HepG2 (cell line): ENCODE results near the gene ANKS1B. TPM values are rescaled to one million over a fixed set of nuclear protein-coding genes. Genes with fewer than 3 reads are reported as not detected.

Source experiments
- ATAC-seq: fragments of 200-7000 bp; cut with Tn5 transposase; 3 replicates; pipeline ENCODE4 v1.9.1; 2020; ENCODE audit warnings: mild to moderate bottlenecking, moderate library complexity
- BruUV-seq: library from RNA; stranded (reverse); fragments of 400-500 nt; replicated peaks from 2 replicates; lab custom pipeline; 2021; lab: Mats Ljungman, UMichigan
- CTCF ChIA-PET: fragments of 300-600 bp; formaldehyde crosslinking; extraction: SDS; loops from one replicate; lab custom pipeline; 2021; ENCODE audit warnings: low total read pairs, inconsistent platforms, low intra/inter-chr PET ratio; lab: Yijun Ruan, JAX
- POLR2A ChIA-PET: fragments of 350-600 bp; sonication (Branson Sonifier 250); formaldehyde crosslinking; loops from one replicate; lab custom pipeline; 2020; ENCODE audit warnings: antibody characterized with exemption, inconsistent platforms; lab: Yijun Ruan, JAX
- DNase-seq: peaks from one replicate; pipeline ENCODE4 v3.0.0-alpha.2; 2015; ENCODE audit warnings: low spot score
- FAIRE-seq: peaks from 3 replicates; lab custom pipeline; 2011; peaks lifted over from hg19 to GRCh38; lab: Jason Lieb, UNC
- H2AFZ ChIP-seq: one replicate; pipeline ENCODE4 v1.6.1; 2011; ENCODE audit warnings: low read length, inconsistent platforms
- H3K27ac ChIP-seq: fragments of 300-600 bp; 3 replicates; pipeline ENCODE4 v1.8.0; 2011; ENCODE audit warnings: mixed run types, mild to moderate bottlenecking, mixed read lengths, low read length, inconsistent platforms; ENCODE audit not compliant: insufficient read depth; ENCODE audit errors: extremely low read length
- H3K27me3 ChIP-seq, 2 experiments: fragments of 200-600 bp in 1 of 2; 2 replicates in 1 of 2; 3 replicates in 1 of 2; pipeline versions ENCODE4 v1.6.0 to v1.8.0; 2011; ENCODE audit warnings: low read length in 2 of 2, mild to moderate bottlenecking in 2 of 2, moderate library complexity in 2 of 2, inconsistent platforms in 1 of 2; ENCODE audit not compliant: insufficient read depth in 2 of 2, control insufficient read depth in 1 of 2
- H3K36me3 ChIP-seq, 2 experiments: fragments of 200-600 bp in 1 of 2; replicated peaks in 1 of 2; 2 replicates in 1 of 2; 3 replicates in 1 of 2; pipeline versions ENCODE4 v1.5.1 to v1.8.0; 2011; ENCODE audit warnings: low read length in 2 of 2, inconsistent platforms in 1 of 2; ENCODE audit not compliant: insufficient read depth in 2 of 2, control insufficient read depth in 1 of 2
- H3K4me1 ChIP-seq: 2 replicates; pipeline ENCODE4 v1.5.1; 2012; ENCODE audit warnings: low read length, inconsistent platforms; ENCODE audit not compliant: insufficient read depth
- H3K4me2 ChIP-seq: 2 replicates; pipeline ENCODE4 v1.6.0; 2011; ENCODE audit warnings: low read depth, low read length, inconsistent platforms
- H3K4me3 ChIP-seq, 3 experiments: fragments of 200-600 bp in 1 of 3; sonication (generic), shearing (Covaris generic) in 1 of 3; replicated peaks in 1 of 3; 2 replicates each; pipeline ENCODE4 v1.5.1; 2011 to 2016; ENCODE audit warnings: low read length in 3 of 3, inconsistent platforms in 2 of 3, low read depth in 2 of 3, mild to moderate bottlenecking in 2 of 3, control low read depth in 1 of 3, mixed read lengths in 1 of 3; ENCODE audit not compliant: insufficient read depth in 1 of 3
- H3K79me2 ChIP-seq: one replicate; pipeline ENCODE4 v1.6.1; 2011; ENCODE audit warnings: low read length, inconsistent platforms; ENCODE audit not compliant: insufficient read depth
- H3K9ac ChIP-seq: 2 replicates; pipeline ENCODE4 v1.6.0; 2011; ENCODE audit warnings: mild to moderate bottlenecking, low read depth, low read length, inconsistent platforms; ENCODE audit not compliant: insufficient read depth
- H3K9me3 ChIP-seq: 2 replicates; pipeline ENCODE4 v1.5.1; 2012; ENCODE audit warnings: mild to moderate bottlenecking, low read length
- H4K20me1 ChIP-seq: 2 replicates; pipeline ENCODE4 v1.6.0; 2011; ENCODE audit warnings: inconsistent platforms, mild to moderate bottlenecking, low read length, moderate library complexity; ENCODE audit not compliant: insufficient read depth
- FIP1L1 ChIP-seq: fragments of 200-400 bp; formaldehyde crosslinking; IDR thresholded peaks from 2 replicates; pipeline ENCODE4 v1.6.1; 2018; ENCODE audit warnings: low read depth, mild to moderate bottlenecking, low read length, moderate library complexity, borderline replicate concordance; ENCODE audit not compliant: insufficient read depth
- RBM22 ChIP-seq: fragments of 200-400 bp; formaldehyde crosslinking; optimal IDR thresholded peaks from 2 replicates; pipeline ENCODE3; 2017; ENCODE audit warnings: mild to moderate bottlenecking, low read length, moderate library complexity
- ZNF207 ChIP-seq: fragments of 450-650 bp; IDR thresholded peaks from 2 replicates; pipeline ENCODE4 v1.6.1; 2016; ENCODE audit warnings: antibody characterized with exemption, borderline replicate concordance
- WGBS: methylation state at CpG from one replicate; pipeline ENCODE4 v1.1.6; 2017; ENCODE audit warnings: low lambda C conversion rate; 5-methylcytosine and 5-hydroxymethylcytosine counted together
- in situ Hi-C: cut with HindIII; loops from 2 replicates; pipeline ENCODE4 v1.10.0; 2017; ENCODE audit warnings: low pct_unique_long_range_greater_than_20kb; ENCODE audit not compliant: extremely low pct_ligation_motif_present
- intact Hi-C: fragments of 100-400 bp; cut with micrococcal nuclease; formaldehyde crosslinking; loops from one replicate; pipeline ENCODE4 v1.10.0; 2022; ENCODE audit not compliant: unreplicated experiment
- polyA plus RNA-seq, 8 experiments: library from polyadenylated mRNA; depleted of rRNA in 3 of 8; stranded (reverse) in 7 of 8; unstranded in 1 of 8; fragments of >200 nt; fragmentation: Illumina TruSeq in 4 of 8; extraction: Trizol in 4 of 8; gene quantifications; 2 replicates each; pipeline versions ENCODE4 v1.2.1 to v1.2.3, GENCODE V29; 2011 to 2016; ENCODE audit warnings: low read depth in 4 of 8, missing spikeins in 1 of 8, mixed read lengths in 1 of 8; ENCODE audit not compliant: insufficient read depth in 1 of 8
- total RNA-seq, 5 experiments: library from RNA; depleted of rRNA; stranded (reverse); fragments of >200 nt; fragmentation: Illumina TruSeq; extraction: Trizol; gene quantifications; 2 replicates each; pipeline ENCODE4 v1.2.3, GENCODE V29; 2016; ENCODE audit warnings: low read depth in 1 of 5
- TF ChIP-seq, protein P1 (sequence below): IDR thresholded peaks from 2 replicates; pipeline ENCODE4 v1.6.1; 2016
- TF ChIP-seq, protein P2 (sequence below): sonication (generic); formaldehyde crosslinking; IDR thresholded peaks from 2 replicates; pipeline ENCODE4 v1.9.0; 2021; ENCODE audit warnings: missing genetic modification reagents, mild to moderate bottlenecking, borderline replicate concordance
- TF ChIP-seq, protein P3 (sequence below): sonication (generic); formaldehyde crosslinking; IDR thresholded peaks from one replicate; pipeline ENCODE4 v1.5.1; 2020; ENCODE audit warnings: mild to moderate bottlenecking, missing genetic modification reagents; ENCODE audit errors: not compliant biosample characterization
- TF ChIP-seq, protein P4 (sequence below): sonication (generic); formaldehyde crosslinking; IDR thresholded peaks from 2 replicates; pipeline ENCODE4 v1.5.1; 2020; ENCODE audit warnings: missing genetic modification reagents, mild to moderate bottlenecking, borderline replicate concordance
- TF ChIP-seq, protein P5 (sequence below): sonication (generic); formaldehyde crosslinking; IDR thresholded peaks from 2 replicates; pipeline ENCODE4 v1.4.0; 2020; ENCODE audit warnings: missing genetic modification reagents

The ANKS1B gene
- total and polyA plus RNA-seq, 2 of the 13 experiments (the other 11 are each of a cell fraction or from before 2014, with no cell fraction given) = 0.15 TPM; not detected in 1

DNA sequence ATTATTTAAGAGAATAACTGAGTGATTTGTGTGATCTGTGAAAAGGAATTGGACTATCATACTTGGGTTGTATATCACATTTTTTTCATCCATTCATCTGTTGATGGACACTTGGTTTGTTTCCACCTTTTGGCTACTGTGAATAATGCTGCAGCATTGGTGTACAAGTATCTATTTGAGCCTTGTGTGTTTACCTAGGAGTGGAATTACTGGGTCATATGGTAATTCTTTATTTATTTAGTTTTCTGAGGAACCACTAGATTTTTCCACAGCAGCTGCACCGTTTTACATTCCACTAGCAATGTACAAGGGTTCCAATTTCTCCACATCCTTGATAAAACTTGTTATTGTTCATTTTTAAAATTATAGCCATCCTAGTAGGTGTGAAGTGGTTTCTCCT, 1283.6 kb downstream of the ANKS1B start:
- DNase-seq (no peak), ATAC-seq (no peak), FAIRE-seq (no peak)
- Histone ChIP-seq H3K9me3 (no peaks in the 10 kb centered on the region), H4K20me1 (no peaks in the 10 kb centered on the region), H3K27me3 (no peaks in the 10 kb centered on the region), H3K4me2 (no peak overlapping the region), H3K9ac (no peak overlapping the region), H3K36me3 (peaks cover under 1 to 9% of the 10 kb centered on the region in 2 experiments; a peak in 4 of 5 replicates), H3K4me1 (no peaks in the 10 kb centered on the region), H3K4me3 (no peak overlapping the region), H2AFZ (no peak overlapping the region), H3K27ac (no peak overlapping the region), H3K79me2 (no peaks in the 10 kb centered on the region)
- BruUV-seq = no TSS peak
- intact Hi-C loops = no loop called here
- ChIA-PET CTCF (no interaction called here), POLR2A (no interaction called here)
- 57% methylated on average over 1 of the region's 1 CpG for WGBS
- in situ Hi-C loops = no loop called here
- TF ChIP-seq, protein P1, sequence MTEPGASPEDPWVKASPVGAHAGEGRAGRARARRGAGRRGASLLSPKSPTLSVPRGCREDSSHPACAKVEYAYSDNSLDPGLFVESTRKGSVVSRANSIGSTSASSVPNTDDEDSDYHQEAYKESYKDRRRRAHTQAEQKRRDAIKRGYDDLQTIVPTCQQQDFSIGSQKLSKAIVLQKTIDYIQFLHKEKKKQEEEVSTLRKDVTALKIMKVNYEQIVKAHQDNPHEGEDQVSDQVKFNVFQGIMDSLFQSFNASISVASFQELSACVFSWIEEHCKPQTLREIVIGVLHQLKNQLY = no peak
- TF ChIP-seq, protein P2, sequence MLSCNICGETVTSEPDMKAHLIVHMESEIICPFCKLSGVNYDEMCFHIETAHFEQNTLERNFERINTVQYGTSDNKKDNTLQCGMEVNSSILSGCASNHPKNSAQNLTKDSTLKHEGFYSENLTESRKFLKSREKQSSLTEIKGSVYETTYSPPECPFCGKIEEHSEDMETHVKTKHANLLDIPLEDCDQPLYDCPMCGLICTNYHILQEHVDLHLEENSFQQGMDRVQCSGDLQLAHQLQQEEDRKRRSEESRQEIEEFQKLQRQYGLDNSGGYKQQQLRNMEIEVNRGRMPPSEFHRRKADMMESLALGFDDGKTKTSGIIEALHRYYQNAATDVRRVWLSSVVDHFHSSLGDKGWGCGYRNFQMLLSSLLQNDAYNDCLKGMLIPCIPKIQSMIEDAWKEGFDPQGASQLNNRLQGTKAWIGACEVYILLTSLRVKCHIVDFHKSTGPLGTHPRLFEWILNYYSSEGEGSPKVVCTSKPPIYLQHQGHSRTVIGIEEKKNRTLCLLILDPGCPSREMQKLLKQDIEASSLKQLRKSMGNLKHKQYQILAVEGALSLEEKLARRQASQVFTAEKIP (CRISPR knock-in tag) = no peak
- TF ChIP-seq, protein P3, sequence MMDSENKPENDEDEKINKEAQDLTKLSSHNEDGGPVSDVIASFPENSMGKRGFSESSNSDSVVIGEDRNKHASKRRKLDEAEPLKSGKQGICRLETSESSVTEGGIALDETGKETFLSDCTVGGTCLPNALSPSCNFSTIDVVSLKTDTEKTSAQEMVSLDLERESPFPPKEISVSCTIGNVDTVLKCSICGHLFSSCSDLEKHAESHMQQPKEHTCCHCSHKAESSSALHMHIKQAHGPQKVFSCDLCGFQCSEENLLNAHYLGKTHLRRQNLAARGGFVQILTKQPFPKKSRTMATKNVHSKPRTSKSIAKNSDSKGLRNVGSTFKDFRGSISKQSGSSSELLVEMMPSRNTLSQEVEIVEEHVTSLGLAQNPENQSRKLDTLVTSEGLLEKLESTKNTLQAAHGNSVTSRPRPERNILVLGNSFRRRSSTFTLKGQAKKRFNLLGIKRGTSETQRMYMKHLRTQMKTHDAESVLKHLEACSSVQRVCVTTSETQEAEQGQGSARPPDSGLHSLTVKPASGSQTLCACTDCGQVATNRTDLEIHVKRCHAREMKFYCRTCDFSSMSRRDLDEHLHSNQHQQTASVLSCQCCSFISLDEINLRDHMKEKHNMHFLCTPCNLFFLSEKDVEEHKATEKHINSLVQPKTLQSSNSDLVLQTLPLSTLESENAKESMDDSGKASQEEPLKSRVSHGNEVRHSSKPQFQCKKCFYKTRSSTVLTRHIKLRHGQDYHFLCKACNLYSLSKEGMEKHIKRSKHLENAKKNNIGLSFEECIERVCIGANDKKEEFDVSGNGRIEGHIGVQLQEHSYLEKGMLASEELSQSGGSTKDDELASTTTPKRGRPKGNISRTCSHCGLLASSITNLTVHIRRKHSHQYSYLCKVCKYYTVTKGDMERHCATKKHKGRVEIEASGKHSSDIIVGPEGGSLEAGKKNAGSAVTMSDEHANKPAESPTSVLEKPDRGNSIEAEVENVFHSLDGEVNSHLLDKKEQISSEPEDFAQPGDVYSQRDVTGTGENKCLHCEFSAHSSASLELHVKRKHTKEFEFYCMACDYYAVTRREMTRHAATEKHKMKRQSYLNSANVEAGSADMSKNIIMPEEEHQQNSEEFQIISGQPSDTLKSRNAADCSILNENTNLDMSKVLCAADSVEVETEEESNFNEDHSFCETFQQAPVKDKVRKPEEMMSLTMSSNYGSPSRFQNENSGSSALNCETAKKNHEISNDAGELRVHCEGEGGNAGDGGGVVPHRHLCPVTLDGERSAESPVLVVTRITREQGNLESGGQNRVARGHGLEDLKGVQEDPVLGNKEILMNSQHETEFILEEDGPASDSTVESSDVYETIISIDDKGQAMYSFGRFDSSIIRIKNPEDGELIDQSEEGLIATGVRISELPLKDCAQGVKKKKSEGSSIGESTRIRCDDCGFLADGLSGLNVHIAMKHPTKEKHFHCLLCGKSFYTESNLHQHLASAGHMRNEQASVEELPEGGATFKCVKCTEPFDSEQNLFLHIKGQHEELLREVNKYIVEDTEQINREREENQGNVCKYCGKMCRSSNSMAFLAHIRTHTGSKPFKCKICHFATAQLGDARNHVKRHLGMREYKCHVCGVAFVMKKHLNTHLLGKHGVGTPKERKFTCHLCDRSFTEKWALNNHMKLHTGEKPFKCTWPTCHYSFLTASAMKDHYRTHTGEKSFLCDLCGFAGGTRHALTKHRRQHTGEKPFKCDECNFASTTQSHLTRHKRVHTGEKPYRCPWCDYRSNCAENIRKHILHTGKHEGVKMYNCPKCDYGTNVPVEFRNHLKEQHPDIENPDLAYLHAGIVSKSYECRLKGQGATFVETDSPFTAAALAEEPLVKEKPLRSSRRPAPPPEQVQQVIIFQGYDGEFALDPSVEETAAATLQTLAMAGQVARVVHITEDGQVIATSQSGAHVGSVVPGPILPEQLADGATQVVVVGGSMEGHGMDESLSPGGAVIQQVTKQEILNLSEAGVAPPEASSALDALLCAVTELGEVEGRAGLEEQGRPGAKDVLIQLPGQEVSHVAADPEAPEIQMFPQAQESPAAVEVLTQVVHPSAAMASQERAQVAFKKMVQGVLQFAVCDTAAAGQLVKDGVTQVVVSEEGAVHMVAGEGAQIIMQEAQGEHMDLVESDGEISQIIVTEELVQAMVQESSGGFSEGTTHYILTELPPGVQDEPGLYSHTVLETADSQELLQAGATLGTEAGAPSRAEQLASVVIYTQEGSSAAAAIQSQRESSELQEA (CRISPR knock-in tag) = no peak
- TF ChIP-seq, protein P4, sequence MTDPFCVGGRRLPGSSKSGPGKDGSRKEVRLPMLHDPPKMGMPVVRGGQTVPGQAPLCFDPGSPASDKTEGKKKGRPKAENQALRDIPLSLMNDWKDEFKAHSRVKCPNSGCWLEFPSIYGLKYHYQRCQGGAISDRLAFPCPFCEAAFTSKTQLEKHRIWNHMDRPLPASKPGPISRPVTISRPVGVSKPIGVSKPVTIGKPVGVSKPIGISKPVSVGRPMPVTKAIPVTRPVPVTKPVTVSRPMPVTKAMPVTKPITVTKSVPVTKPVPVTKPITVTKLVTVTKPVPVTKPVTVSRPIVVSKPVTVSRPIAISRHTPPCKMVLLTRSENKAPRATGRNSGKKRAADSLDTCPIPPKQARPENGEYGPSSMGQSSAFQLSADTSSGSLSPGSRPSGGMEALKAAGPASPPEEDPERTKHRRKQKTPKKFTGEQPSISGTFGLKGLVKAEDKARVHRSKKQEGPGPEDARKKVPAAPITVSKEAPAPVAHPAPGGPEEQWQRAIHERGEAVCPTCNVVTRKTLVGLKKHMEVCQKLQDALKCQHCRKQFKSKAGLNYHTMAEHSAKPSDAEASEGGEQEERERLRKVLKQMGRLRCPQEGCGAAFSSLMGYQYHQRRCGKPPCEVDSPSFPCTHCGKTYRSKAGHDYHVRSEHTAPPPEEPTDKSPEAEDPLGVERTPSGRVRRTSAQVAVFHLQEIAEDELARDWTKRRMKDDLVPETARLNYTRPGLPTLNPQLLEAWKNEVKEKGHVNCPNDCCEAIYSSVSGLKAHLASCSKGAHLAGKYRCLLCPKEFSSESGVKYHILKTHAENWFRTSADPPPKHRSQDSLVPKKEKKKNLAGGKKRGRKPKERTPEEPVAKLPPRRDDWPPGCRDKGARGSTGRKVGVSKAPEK (CRISPR knock-in tag) = no peak
- TF ChIP-seq RBM22 (no peak), FIP1L1 (no peak), ZNF207 (no peak)
- TF ChIP-seq, protein P5, sequence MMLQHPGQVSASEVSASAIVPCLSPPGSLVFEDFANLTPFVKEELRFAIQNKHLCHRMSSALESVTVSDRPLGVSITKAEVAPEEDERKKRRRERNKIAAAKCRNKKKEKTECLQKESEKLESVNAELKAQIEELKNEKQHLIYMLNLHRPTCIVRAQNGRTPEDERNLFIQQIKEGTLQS = no peak
